HG03342 (cell line): Measurements from ENCODE around the gene PRIMA1.

Experiments used
- ATAC-seq: cut with Tn5 transposase; IDR thresholded peaks from one replicate; pipeline ENCODE4 v1.9.1; 2021; ENCODE audit warnings: mild to moderate bottlenecking, moderate library complexity; ENCODE audit not compliant: unreplicated experiment

PRIMA1 gene

GRCh38 chr14:93797071-93797470 lies 8.8 kb upstream of the PRIMA1 start:
- ATAC-seq, result no peak

GRCh38 chr14:93794756-93795155 lies 6.5 kb upstream of the PRIMA1 start:
- no peak for ATAC-seq

GRCh38 chr14:93793555-93794324 lies 5.5 kb upstream of the PRIMA1 start:
- ATAC-seq, result no peak

GRCh38 chr14:93792391-93792790 lies 4.1 kb upstream of the PRIMA1 start:
- ATAC-seq, result no peak

- ATAC-seq, result no peak
Observed at GRCh38 chr14:93790966-93791365, 2.7 kb upstream of the PRIMA1 start.

GRCh38 chr14:93789228-93790130 lies 1.2 kb upstream of the PRIMA1 start:
- ATAC-seq, result no peak

GRCh38 chr14:93788543-93789227 lies 400 bp upstream of the PRIMA1 start:
- ATAC-seq, result no peak

- no peak for ATAC-seq
Observed at GRCh38 chr14:93787465-93788292, 606 bp downstream of the PRIMA1 start.

GRCh38 chr14:93785423-93785822 lies 2.9 kb downstream of the PRIMA1 start:
- no peak for ATAC-seq

- no peak for ATAC-seq
Observed at GRCh38 chr14:93784878-93785277, 3.4 kb downstream of the PRIMA1 start.

GRCh38 chr14:93780813-93781400 lies 7.4 kb downstream of the PRIMA1 start:
- no peak for ATAC-seq

GRCh38 chr14:93778856-93779629 lies 9.2 kb downstream of the PRIMA1 start:
- no peak for ATAC-seq

GRCh38 chr14:93778453-93778852 lies 9.8 kb downstream of the PRIMA1 start:
- no peak for ATAC-seq

GRCh38 chr14:93775744-93776143 lies 12.5 kb downstream of the PRIMA1 start:
- ATAC-seq, result no peak

- ATAC-seq, result no peak
Observed at GRCh38 chr14:93775158-93775557, 13.1 kb downstream of the PRIMA1 start.

GRCh38 chr14:93772263-93772662 lies 16.0 kb downstream of the PRIMA1 start:
- ATAC-seq, result no peak

- ATAC-seq, result no peak
Observed at GRCh38 chr14:93765970-93766369, 22.3 kb downstream of the PRIMA1 start.

- no peak for ATAC-seq
Observed at GRCh38 chr14:93765155-93765554, 23.1 kb downstream of the PRIMA1 start.

GRCh38 chr14:93764211-93764659 lies 24.1 kb downstream of the PRIMA1 start:
- ATAC-seq, result no peak
